GM06990 (cell line): ENCODE data around the gene SH3GLB1.

Experiments used
- DNase-seq: peaks from one replicate; pipeline ENCODE4 v3.0.0-alpha.2; 2011; ENCODE audit not compliant: insufficient read length; ENCODE audit errors: extremely low read depth
- H3K27me3 ChIP-seq: replicated peaks from 2 replicates; pipeline ENCODE4 v1.6.0; 2011; ENCODE audit warnings: low read length; ENCODE audit not compliant: control insufficient read depth, insufficient read depth
- H3K36me3 ChIP-seq: 2 replicates; pipeline ENCODE4 v1.5.1; 2011; ENCODE audit warnings: low read length; ENCODE audit not compliant: control insufficient read depth, insufficient read depth
- H3K4me3 ChIP-seq: replicated peaks from 2 replicates; pipeline ENCODE4 v1.5.1; 2011; ENCODE audit warnings: low read depth, mild to moderate bottlenecking, control low read depth, low read length
- CTCF ChIP-seq: IDR thresholded peaks from 2 replicates; pipeline ENCODE4 v1.5.1; 2011; ENCODE audit warnings: low read length, control low read depth, mild to moderate bottlenecking, inconsistent platforms; ENCODE audit not compliant: insufficient read depth, poor library complexity, severe bottlenecking

The SH3GLB1 gene

GRCh38 chr1:86758570-86758969 lies 54.2 kb downstream of the SH3GLB1 start:
- no peak for TF ChIP-seq CTCF
- Histone ChIP-seq H3K27me3 (no peaks in the 10 kb centered on the region; the same call in 1 of the 2 replicates), H3K4me3 (no peak overlapping the region), H3K36me3 (no peaks in the 10 kb centered on the region)
- no peak for DNase-seq

GRCh38 chr1:86760199-86760598 lies 55.8 kb downstream of the SH3GLB1 start:
- DNase-seq = no peak
- H3K36me3 ChIP-seq = no peaks in the 10 kb centered on the region
- no peaks in the 10 kb centered on the region; the same call in 1 of the 2 replicates for H3K27me3 ChIP-seq
- no peak for TF ChIP-seq CTCF
- H3K4me3 ChIP-seq = no peak overlapping the region

DNA sequence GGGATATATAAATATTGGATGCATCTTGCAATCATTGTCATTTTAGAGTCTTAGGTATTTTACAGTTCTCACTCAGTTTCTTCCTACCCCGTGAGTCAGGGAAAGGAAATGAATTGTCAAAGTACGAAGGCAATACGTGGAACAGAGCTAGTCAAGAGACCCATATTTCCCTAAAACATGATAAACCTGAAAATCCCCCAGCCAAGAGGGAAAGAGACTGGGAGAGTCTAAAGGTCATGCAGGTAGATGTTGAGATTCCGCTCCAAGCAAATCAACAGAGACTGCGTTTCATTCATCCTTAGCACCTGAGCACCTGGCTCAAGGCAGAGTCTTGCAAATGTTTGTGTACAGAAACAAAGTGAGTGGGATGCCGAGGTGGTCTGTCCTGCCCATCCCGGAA lies 58.0 kb downstream of the SH3GLB1 start:
- H3K36me3 ChIP-seq = no peaks in the 10 kb centered on the region
- H3K27me3 ChIP-seq = no peaks in the 10 kb centered on the region; the same call in 1 of the 2 replicates
- DNase-seq = no peak
- H3K4me3 ChIP-seq = no peak overlapping the region
- no peak for TF ChIP-seq CTCF

DNA sequence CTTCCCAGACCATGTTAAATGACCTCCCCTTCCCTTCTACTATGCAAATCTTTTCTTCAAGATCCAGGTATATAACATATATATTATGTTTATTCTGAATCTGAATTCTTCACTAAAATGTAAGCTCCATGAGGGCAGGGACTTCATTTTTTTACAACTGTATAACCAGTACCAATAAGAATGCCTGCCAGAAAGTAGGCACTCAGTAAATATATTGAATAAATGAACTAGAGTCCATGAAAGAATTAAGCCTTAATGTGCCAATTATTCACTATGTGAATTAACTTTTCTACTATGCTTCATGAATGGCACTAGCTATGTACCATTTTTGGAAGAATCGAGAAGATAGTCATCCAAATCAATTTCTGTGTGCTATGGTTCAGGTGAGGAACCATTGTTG lies 60.1 kb downstream of the SH3GLB1 start:
- no peaks in the 10 kb centered on the region for H3K36me3 ChIP-seq
- H3K27me3 ChIP-seq = no peaks in the 10 kb centered on the region; the same call in 1 of the 2 replicates
- H3K4me3 ChIP-seq = no peak overlapping the region
- TF ChIP-seq CTCF = no peak
- no peak for DNase-seq

DNA sequence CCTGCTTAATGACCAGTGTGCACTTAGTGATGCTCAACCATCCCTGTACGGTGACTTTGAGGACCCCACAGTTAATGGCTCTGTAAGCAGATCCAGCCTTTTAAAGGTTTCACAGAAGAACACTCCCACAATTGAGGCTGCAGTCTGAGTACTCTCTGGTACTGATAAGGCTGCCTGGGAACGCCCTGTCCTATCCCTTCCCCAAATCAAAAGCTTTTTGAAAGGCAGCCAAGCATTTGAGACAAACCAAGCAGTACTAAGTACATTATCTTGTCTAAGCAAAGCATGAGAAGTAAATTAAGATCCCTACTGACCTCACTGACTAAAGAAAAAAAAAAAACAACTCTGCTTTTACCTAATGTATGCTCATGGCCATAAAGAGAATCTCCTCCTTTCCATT lies 60.7 kb downstream of the SH3GLB1 start:
- H3K4me3 ChIP-seq = no peak overlapping the region
- H3K36me3 ChIP-seq = no peaks in the 10 kb centered on the region
- no peak for DNase-seq
- TF ChIP-seq CTCF = no peak
- H3K27me3 ChIP-seq = no peaks in the 10 kb centered on the region; the same call in 1 of the 2 replicates

DNA sequence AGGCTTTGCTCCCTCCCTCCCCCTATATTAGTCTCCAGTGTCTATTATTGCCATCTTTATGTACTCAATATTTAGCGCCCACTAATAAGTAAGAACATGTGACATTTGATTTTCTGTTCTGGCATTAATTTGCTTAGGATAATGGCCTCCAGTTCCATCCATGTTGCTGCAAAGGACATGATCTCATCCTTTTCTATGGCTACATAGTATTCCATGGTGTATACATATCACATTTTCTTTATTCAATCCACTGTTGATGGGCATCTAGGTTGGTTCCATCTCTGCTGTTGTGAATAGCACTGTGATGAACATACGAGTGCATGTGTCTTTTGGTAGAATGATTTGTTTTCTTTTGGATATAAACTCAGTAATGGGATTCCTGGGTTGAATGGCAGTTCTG lies 61.3 kb downstream of the SH3GLB1 start:
- no peaks in the 10 kb centered on the region; the same call in 1 of the 2 replicates for H3K27me3 ChIP-seq
- TF ChIP-seq CTCF = no peak
- no peak for DNase-seq
- H3K4me3 ChIP-seq = no peak overlapping the region
- H3K36me3 ChIP-seq = no peaks in the 10 kb centered on the region
